IMR-90 (cell line): ENCODE measurements around the gene NLRC3.

Experiments
- CEBPB ChIP-seq: IDR thresholded peaks from 2 replicates; pipeline ENCODE4 v1.6.1; 2012; ENCODE audit warnings: low read depth, low read length, improper control_type of control experiment
- CHD1 ChIP-seq: IDR thresholded peaks from 2 replicates; pipeline ENCODE4 v1.6.1; 2012; ENCODE audit warnings: low read depth, low read length, improper control_type of control experiment
- CTCF ChIP-seq: conservative IDR thresholded peaks from 2 replicates; pipeline ENCODE4 v1.5.1; 2012; ENCODE audit warnings: mild to moderate bottlenecking, low read depth, low read length, improper control_type of control experiment
- MAFK ChIP-seq: IDR thresholded peaks from 2 replicates; pipeline ENCODE4 v1.6.1; 2012; ENCODE audit warnings: low read depth, low read length, improper control_type of control experiment
- NFE2L2 ChIP-seq: fragments of 150-350 bp; IDR thresholded peaks from 2 replicates; pipeline ENCODE4 v1.6.1; 2016; ENCODE audit warnings: low read depth, mild to moderate bottlenecking, low read length
- POLR2A ChIP-seq: IDR thresholded peaks from 2 replicates; pipeline ENCODE4 v1.6.1; 2012; ENCODE audit warnings: mild to moderate bottlenecking, low read depth, low read length
- RAD21 ChIP-seq: IDR thresholded peaks from 2 replicates; pipeline ENCODE4 v1.6.1; 2012; ENCODE audit warnings: low read length, improper control_type of control experiment
- RCOR1 ChIP-seq: IDR thresholded peaks from 2 replicates; pipeline ENCODE4 v1.6.1; 2012; ENCODE audit warnings: mild to moderate bottlenecking, low read length, improper control_type of control experiment; ENCODE audit not compliant: insufficient replicate concordance
- RFX5 ChIP-seq: IDR thresholded peaks from 2 replicates; pipeline ENCODE4 v1.8.0; 2012; ENCODE audit warnings: low read depth, mild to moderate bottlenecking, low read length, moderate library complexity
- USF2 ChIP-seq: fragments of 150-350 bp; IDR thresholded peaks from 2 replicates; pipeline ENCODE4 v1.6.1; 2017; ENCODE audit warnings: mild to moderate bottlenecking, antibody characterized with exemption, low read length, low read depth

GRCh38 chr16:3501783-3502400 lies 75.3 kb downstream of the NLRC3 start:
- no peak for TF ChIP-seq CTCF
- TF ChIP-seq USF2: no peak
- TF ChIP-seq POLR2A: no peak
- no peak for TF ChIP-seq CEBPB
- TF ChIP-seq RCOR1: no peak
- no peak for TF ChIP-seq NFE2L2
- no peak for TF ChIP-seq RAD21
- TF ChIP-seq CHD1: no peak
- no peak for TF ChIP-seq MAFK
- TF ChIP-seq RFX5: no peak
